A549 (cell line): ENCODE measurements around the gene HOXB7.

Experiments
- PBX3 ChIP-seq: IDR thresholded peaks from 2 replicates; pipeline ENCODE4 v1.6.1; 2012
- POLR2A ChIP-seq: IDR thresholded peaks from 2 replicates; pipeline ENCODE4 v1.6.1; 2012; ENCODE audit warnings: mild to moderate bottlenecking, low read length
- RFX5 ChIP-seq: fragments of 450-650 bp; IDR thresholded peaks from 2 replicates; pipeline ENCODE4 v1.7.1; 2014; ENCODE audit warnings: antibody characterized with exemption, mild to moderate bottlenecking, moderate library complexity

DNA sequence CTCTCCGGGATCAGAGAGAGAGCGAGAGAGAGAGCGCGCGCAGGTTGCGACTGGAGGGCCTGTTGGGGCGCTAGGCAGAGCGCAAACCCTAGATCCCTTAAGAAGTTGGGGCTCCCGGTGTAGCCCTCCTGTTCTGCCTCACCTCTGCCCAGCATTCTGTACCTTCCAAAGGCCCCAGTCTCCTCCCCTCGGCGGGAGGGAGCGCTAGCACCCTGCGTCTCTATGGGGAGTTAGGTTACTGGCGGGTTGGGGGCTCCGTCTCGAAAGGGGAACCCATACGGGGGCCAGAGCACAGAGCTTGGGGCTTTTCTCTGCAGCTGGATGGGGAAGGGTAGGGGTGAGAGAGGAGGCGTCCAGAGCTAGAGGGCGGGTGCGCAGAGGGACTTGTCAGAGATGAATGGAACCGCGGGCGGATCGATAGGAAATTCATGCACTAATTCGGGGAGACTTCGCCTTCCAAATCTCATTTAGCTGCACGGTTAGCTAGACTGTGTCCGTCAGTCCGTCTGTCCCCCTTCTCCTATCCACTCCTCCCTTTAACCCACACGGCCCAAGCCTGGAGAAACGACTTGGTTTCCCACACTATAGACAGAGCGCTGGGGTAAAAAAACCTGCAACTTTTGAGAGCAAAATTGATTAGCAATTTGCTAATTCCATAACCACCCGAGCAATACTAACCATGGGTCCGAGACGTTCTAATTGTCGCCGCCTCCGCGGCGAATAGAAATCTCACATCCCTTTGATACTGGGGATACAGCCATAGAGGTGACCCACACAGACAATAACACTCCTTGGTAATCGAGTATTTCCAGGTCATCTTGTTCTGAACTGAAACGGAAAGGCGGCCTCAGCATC is 32.0 kb downstream of the HOXB7 start:
- no peak for TF ChIP-seq PBX3
- TF ChIP-seq RFX5: no peak
- no peak for TF ChIP-seq POLR2A
